Measurements from ENCODE around the gene RS1.

RS1 gene

GRCh38 chrX:18672008-18672407 lies at the start of gene RS1:
Gene RS1, minus strand, starts transcription at chrX:18672108. Its CDS starts 40 bp downstream, at chrX:18672068.
- in situ Hi-C loops (cut with HindIII; ENCODE audit: low sequenced_read_pairs), result no loop called here

GRCh38 chrX:18719852-18720251 lies 47.9 kb upstream of the RS1 start:
- in situ Hi-C loops (cut with HindIII; ENCODE audit: low sequenced_read_pairs), result no loop called here

GRCh38 chrX:18714910-18715309 lies 43.0 kb upstream of the RS1 start:
- in situ Hi-C loops (cut with HindIII; ENCODE audit: low sequenced_read_pairs), result no loop called here

GRCh38 chrX:18709833-18710232 lies 37.9 kb upstream of the RS1 start:
- in situ Hi-C loops (cut with HindIII; ENCODE audit: low sequenced_read_pairs), result no loop called here

GRCh38 chrX:18707426-18708049 lies 35.6 kb upstream of the RS1 start, which contains the start of gene PPEF1:
Gene PPEF1, plus strand, starts transcription at chrX:18707645. Its CDS starts 136 bp downstream, at chrX:18707781.
- in situ Hi-C loops (cut with HindIII; ENCODE audit: low sequenced_read_pairs), result no loop called here

GRCh38 chrX:18702362-18703195 lies 30.7 kb upstream of the RS1 start:
- in situ Hi-C loops (cut with HindIII; ENCODE audit: low sequenced_read_pairs), result no loop called here

GRCh38 chrX:18701621-18702361 lies 29.9 kb upstream of the RS1 start:
- in situ Hi-C loops (cut with HindIII; ENCODE audit: low sequenced_read_pairs), result no loop called here

- in situ Hi-C loops (cut with HindIII; ENCODE audit: low sequenced_read_pairs), result no loop called here
These were observed 27.1 kb upstream of the RS1 start for GRCh38 chrX:18698737-18699650.

GRCh38 chrX:18696653-18697052 lies 24.7 kb upstream of the RS1 start:
- in situ Hi-C loops (cut with HindIII; ENCODE audit: low sequenced_read_pairs), result no loop called here

GRCh38 chrX:18692541-18692940 lies 20.6 kb upstream of the RS1 start:
- in situ Hi-C loops (cut with HindIII; ENCODE audit: low sequenced_read_pairs), result no loop called here

- in situ Hi-C loops (cut with HindIII; ENCODE audit: low sequenced_read_pairs), result no loop called here
These were observed 19.5 kb upstream of the RS1 start for GRCh38 chrX:18691431-18691830.

GRCh38 chrX:18687856-18688495 lies 16.1 kb upstream of the RS1 start:
- in situ Hi-C loops (cut with HindIII; ENCODE audit: low sequenced_read_pairs), result no loop called here

- in situ Hi-C loops (cut with HindIII; ENCODE audit: low sequenced_read_pairs), result no loop called here
These were observed 11.1 kb upstream of the RS1 start for GRCh38 chrX:18682979-18683387.

GRCh38 chrX:18681996-18682395 lies 10.1 kb upstream of the RS1 start:
- in situ Hi-C loops (cut with HindIII; ENCODE audit: low sequenced_read_pairs), result no loop called here

GRCh38 chrX:18677161-18677869 lies 5.4 kb upstream of the RS1 start:
- in situ Hi-C loops (cut with HindIII; ENCODE audit: low sequenced_read_pairs), result no loop called here

GRCh38 chrX:18676470-18676869 lies 4.6 kb upstream of the RS1 start:
- in situ Hi-C loops (cut with HindIII; ENCODE audit: low sequenced_read_pairs), result no loop called here

- in situ Hi-C loops (cut with HindIII; ENCODE audit: low sequenced_read_pairs), result no loop called here
These were observed 4.1 kb upstream of the RS1 start for GRCh38 chrX:18676050-18676449.

- in situ Hi-C loops (cut with HindIII; ENCODE audit: low sequenced_read_pairs), result no loop called here
These were observed 3.2 kb upstream of the RS1 start for GRCh38 chrX:18674788-18675735.
